ENCODE results near the gene EDN2.
A peak's percentile ranks its signal among the peaks of the same experiment; 100 is the strongest.

Gene EDN2

GRCh38 chr1:41433501-41433900, 51.0 kb downstream of the EDN2 start:
- DNase-seq (ENCODE audit: low spot score): no peak
- H3K27me3 ChIP-seq (ENCODE audit: control insufficient read depth in 3 of 3, insufficient read depth in 3 of 3, low read depth in 1 of 3, low read length in 3 of 3): peaks cover 0 to 19% (median 0%) of the 10 kb centered on the region in 3 experiments
- H4K91ac ChIP-seq (ENCODE audit: low read depth, low read length, poor library complexity): no peak overlapping the region
- no peak overlapping the region for H4K8ac ChIP-seq (ENCODE audit: low read depth, low read length)
- H3K14ac ChIP-seq (ENCODE audit: low read length): no peak overlapping the region
- no peak overlapping the region for H2BK12ac ChIP-seq (ENCODE audit: low read length)
- no peaks in the 10 kb centered on the region for H3K9me3 ChIP-seq (replicated peaks in 1 of 2; ENCODE audit: control insufficient read depth in 2 of 2, insufficient read depth in 1 of 2, low read depth in 1 of 2, low read length in 2 of 2)
- WGBS, 2 donors (ENCODE audit: extremely low coverage in 2 of 2, insufficient read length in 2 of 2, insufficient replicate concordance in 1 of 2): no CpG with 5 or more reads among the region's 4 CpGs
- H3K79me1 ChIP-seq (ENCODE audit: low read depth, low read length): no peaks in the 10 kb centered on the region
- H3K4me3 ChIP-seq (ENCODE audit: low read length in 2 of 2): no peak overlapping the region
- peaks cover 0 to 14% of the 10 kb centered on the region in 2 donors for H3K4me1 ChIP-seq (ENCODE audit: control insufficient read depth in 2 of 2, insufficient read depth in 1 of 2, low read depth in 1 of 2, low read length in 2 of 2)
- no peak overlapping the region for H3K4me2 ChIP-seq (ENCODE audit: insufficient read depth, low read length, poor library complexity, severe bottlenecking)
- H2BK120ac ChIP-seq (ENCODE audit: low read depth, low read length): peak overlapping the region; percentile 43
- H2BK15ac ChIP-seq (ENCODE audit: low read length): no peak overlapping the region
- H3K23ac ChIP-seq (ENCODE audit: low read depth, low read length, poor library complexity): no peak overlapping the region
- H3K4ac ChIP-seq (ENCODE audit: low read length): no peak overlapping the region
- H2AFZ ChIP-seq (ENCODE audit: low read length): no peak overlapping the region
- peak overlapping the region; percentile 47 for H2AK5ac ChIP-seq (ENCODE audit: low read depth, low read length)
- H3K9ac ChIP-seq (ENCODE audit: low read depth, low read length, poor library complexity): no peak overlapping the region
- H3K36me3 ChIP-seq (replicated peaks in 1 of 2; ENCODE audit: control insufficient read depth in 2 of 2, insufficient read depth in 2 of 2, low read length in 2 of 2): no peaks in the 10 kb centered on the region
- H2BK5ac ChIP-seq (ENCODE audit: low read length): peak overlapping the region; percentile 40
- H3K27ac ChIP-seq (replicated peaks; ENCODE audit: low read length): no peak overlapping the region
- H3K18ac ChIP-seq (ENCODE audit: low read length): no peak overlapping the region

GRCh38 chr1:41432481-41433280, 51.8 kb downstream of the EDN2 start:
- no peak overlapping the region for H3K4me2 ChIP-seq (ENCODE audit: insufficient read depth, low read length, poor library complexity, severe bottlenecking)
- DNase-seq (ENCODE audit: low spot score): peak; percentile 76
- H4K8ac ChIP-seq (ENCODE audit: low read depth, low read length): peak overlapping the region; percentile 32
- no peaks in the 10 kb centered on the region for H3K36me3 ChIP-seq (replicated peaks in 1 of 2; ENCODE audit: control insufficient read depth in 2 of 2, insufficient read depth in 2 of 2, low read length in 2 of 2)
- H2BK120ac ChIP-seq (ENCODE audit: low read depth, low read length): peak overlapping the region; percentile 43
- H3K27me3 ChIP-seq (ENCODE audit: control insufficient read depth in 3 of 3, insufficient read depth in 3 of 3, low read depth in 1 of 3, low read length in 3 of 3): peaks cover 0 to 21% (median 0%) of the 10 kb centered on the region in 3 experiments
- WGBS, 2 donors (ENCODE audit: extremely low coverage in 2 of 2, insufficient read length in 2 of 2, insufficient replicate concordance in 1 of 2): no CpG with 5 or more reads among the region's 17 CpGs
- H3K27ac ChIP-seq (replicated peaks; ENCODE audit: low read length): no peak overlapping the region
- no peak overlapping the region for H2AFZ ChIP-seq (ENCODE audit: low read length)
- H3K23ac ChIP-seq (ENCODE audit: low read depth, low read length, poor library complexity): peak overlapping the region; percentile 12
- H2AK5ac ChIP-seq (ENCODE audit: low read depth, low read length): peak overlapping the region; percentile 47
- H3K9me3 ChIP-seq (replicated peaks in 1 of 2; ENCODE audit: control insufficient read depth in 2 of 2, insufficient read depth in 1 of 2, low read depth in 1 of 2, low read length in 2 of 2): no peaks in the 10 kb centered on the region
- peak overlapping the region; percentile 67 for H3K9ac ChIP-seq (ENCODE audit: low read depth, low read length, poor library complexity)
- H3K4me3 ChIP-seq (ENCODE audit: low read length in 2 of 2): no peak overlapping the region
- H3K18ac ChIP-seq (ENCODE audit: low read length): peak overlapping the region; percentile 78
- H2BK12ac ChIP-seq (ENCODE audit: low read length): no peak overlapping the region
- no peak overlapping the region for H2BK5ac ChIP-seq (ENCODE audit: low read length)
- no peak overlapping the region for H3K4ac ChIP-seq (ENCODE audit: low read length)
- H2BK15ac ChIP-seq (ENCODE audit: low read length): peak overlapping the region; percentile 33
- H3K79me1 ChIP-seq (ENCODE audit: low read depth, low read length): no peaks in the 10 kb centered on the region
- H3K4me1 ChIP-seq (ENCODE audit: control insufficient read depth in 2 of 2, insufficient read depth in 1 of 2, low read depth in 1 of 2, low read length in 2 of 2): peaks cover 0 to 15% of the 10 kb centered on the region in 2 donors
- H4K91ac ChIP-seq (ENCODE audit: low read depth, low read length, poor library complexity): no peak overlapping the region
- no peak overlapping the region for H3K14ac ChIP-seq (ENCODE audit: low read length)

GRCh38 chr1:41431490-41432350, 52.8 kb downstream of the EDN2 start:
- H3K4me1 ChIP-seq (ENCODE audit: control insufficient read depth in 2 of 2, insufficient read depth in 1 of 2, low read depth in 1 of 2, low read length in 2 of 2): peaks cover 0 to 16% of the 10 kb centered on the region in 2 donors
- H3K14ac ChIP-seq (ENCODE audit: low read length): no peak overlapping the region

GRCh38 chr1:41430582-41430981, 53.9 kb downstream of the EDN2 start:
- H3K9me3 ChIP-seq (replicated peaks in 1 of 2; ENCODE audit: control insufficient read depth in 2 of 2, insufficient read depth in 1 of 2, low read depth in 1 of 2, low read length in 2 of 2): no peaks in the 10 kb centered on the region
- H3K23ac ChIP-seq (ENCODE audit: low read depth, low read length, poor library complexity): no peak overlapping the region
- no peaks in the 10 kb centered on the region for H3K36me3 ChIP-seq (replicated peaks in 1 of 2; ENCODE audit: control insufficient read depth in 2 of 2, insufficient read depth in 2 of 2, low read length in 2 of 2)
- no peak overlapping the region for H2BK15ac ChIP-seq (ENCODE audit: low read length)
- H3K79me1 ChIP-seq (ENCODE audit: low read depth, low read length): no peaks in the 10 kb centered on the region
- DNase-seq (ENCODE audit: low spot score): no peak
- no peak overlapping the region for H2BK12ac ChIP-seq (ENCODE audit: low read length)
- WGBS, 2 donors (ENCODE audit: extremely low coverage in 2 of 2, insufficient read length in 2 of 2, insufficient replicate concordance in 1 of 2): no CpG with 5 or more reads among the region's 4 CpGs
- H4K91ac ChIP-seq (ENCODE audit: low read depth, low read length, poor library complexity): no peak overlapping the region
- no peak overlapping the region for H4K8ac ChIP-seq (ENCODE audit: low read depth, low read length)
- H3K18ac ChIP-seq (ENCODE audit: low read length): no peak overlapping the region
- no peak overlapping the region for H3K14ac ChIP-seq (ENCODE audit: low read length)
- H2AK5ac ChIP-seq (ENCODE audit: low read depth, low read length): peak overlapping the region; percentile 20
- H2BK5ac ChIP-seq (ENCODE audit: low read length): no peak overlapping the region
- H2BK120ac ChIP-seq (ENCODE audit: low read depth, low read length): no peak overlapping the region
- H2AFZ ChIP-seq (ENCODE audit: low read length): no peak overlapping the region
- H3K4me1 ChIP-seq (ENCODE audit: control insufficient read depth in 2 of 2, insufficient read depth in 1 of 2, low read depth in 1 of 2, low read length in 2 of 2): peaks cover 0 to 10% of the 10 kb centered on the region in 2 donors
- H3K27me3 ChIP-seq (ENCODE audit: control insufficient read depth in 3 of 3, insufficient read depth in 3 of 3, low read depth in 1 of 3, low read length in 3 of 3): peaks cover 0 to 9% (median 0%) of the 10 kb centered on the region in 3 experiments
- no peak overlapping the region for H3K9ac ChIP-seq (ENCODE audit: low read depth, low read length, poor library complexity)
- no peak overlapping the region for H3K4ac ChIP-seq (ENCODE audit: low read length)
- H3K4me2 ChIP-seq (ENCODE audit: insufficient read depth, low read length, poor library complexity, severe bottlenecking): no peak overlapping the region
- H3K4me3 ChIP-seq (ENCODE audit: low read length in 2 of 2): no peak overlapping the region
- H3K27ac ChIP-seq (replicated peaks; ENCODE audit: low read length): no peak overlapping the region

More at GRCh38 chr1:41431490-41432350, 52.8 kb downstream of the EDN2 start:
- WGBS, 2 donors (ENCODE audit: extremely low coverage in 2 of 2, insufficient read length in 2 of 2, insufficient replicate concordance in 1 of 2): no CpG with 5 or more reads among the region's 20 CpGs
- Histone ChIP-seq H3K4ac (ENCODE audit: low read length) (no peak overlapping the region), H2BK5ac (ENCODE audit: low read length) (no peak overlapping the region), H2AK5ac (ENCODE audit: low read depth, low read length) (peak overlapping the region; percentile 18), H3K4me2 (ENCODE audit: insufficient read depth, low read length, poor library complexity, severe bottlenecking) (no peak overlapping the region), H2BK15ac (ENCODE audit: low read length) (peak overlapping the region; percentile 5), H3K9ac (ENCODE audit: low read depth, low read length, poor library complexity) (no peak overlapping the region), H2BK120ac (ENCODE audit: low read depth, low read length) (no peak overlapping the region), H2BK12ac (ENCODE audit: low read length) (no peak overlapping the region), H3K79me1 (ENCODE audit: low read depth, low read length) (no peaks in the 10 kb centered on the region), H3K9me3 (replicated peaks in 1 of 2; ENCODE audit: control insufficient read depth in 2 of 2, insufficient read depth in 1 of 2, low read depth in 1 of 2, low read length in 2 of 2) (no peaks in the 10 kb centered on the region), H3K27ac (replicated peaks; ENCODE audit: low read length) (no peak overlapping the region), H3K36me3 (replicated peaks in 1 of 2; ENCODE audit: control insufficient read depth in 2 of 2, insufficient read depth in 2 of 2, low read length in 2 of 2) (no peaks in the 10 kb centered on the region), H3K27me3 (ENCODE audit: control insufficient read depth in 3 of 3, insufficient read depth in 3 of 3, low read depth in 1 of 3, low read length in 3 of 3) (peaks cover 0 to 19% (median 0%) of the 10 kb centered on the region in 3 experiments), H4K8ac (ENCODE audit: low read depth, low read length) (no peak overlapping the region), H3K4me3 (ENCODE audit: low read length in 2 of 2) (no peak overlapping the region), H2AFZ (ENCODE audit: low read length) (no peak overlapping the region), H3K23ac (ENCODE audit: low read depth, low read length, poor library complexity) (no peak overlapping the region), H3K18ac (ENCODE audit: low read length) (peak overlapping the region; percentile 69), H4K91ac (ENCODE audit: low read depth, low read length, poor library complexity) (no peak overlapping the region)
- DNase-seq (ENCODE audit: low spot score): no peak
